Body of pancreas (tissue), 4 donors: ENCODE results near the gene SLC16A1.

ENCODE experiments used
- CTCF ChIP-seq, 7 experiments: fragments of 450-650 bp in 4 of 7; fragments of 200-600 bp in 3 of 7; sonication (generic) in 3 of 7; IDR thresholded peaks; one replicate each; pipeline ENCODE4 v1.5.1; 2016 to 2019; ENCODE audit warnings: antibody characterized with exemption in 7 of 7
- POLR2A ChIP-seq, 3 donors: fragments of 450-650 bp; IDR thresholded peaks; one replicate each; pipeline ENCODE4 v1.6.1; 2016; ENCODE audit warnings: antibody characterized with exemption in 3 of 3, mild to moderate bottlenecking in 2 of 3

- TF ChIP-seq CTCF (IDR thresholded peaks at IDR 0.05) (no peak), POLR2A (IDR thresholded peaks at IDR 0.05) (no peak)
These were observed 642 bp upstream of the SLC16A1 start for GRCh38 chr1:112956544-112957132.
